ENCODE data around the gene COBL. TPM values are rescaled to one million over a fixed set of nuclear protein-coding genes. Genes with fewer than 3 reads are reported as not detected.

The COBL gene
- total RNA-seq, 1 donor from 2014 or later, result under 0.01 TPM

- DNase-seq (ENCODE audit: low read depth in 2 of 2), result no peak
Measured at GRCh38 chr7:51328351-51328801, 11.8 kb upstream of the COBL start.

- no peak for DNase-seq (ENCODE audit: low read depth in 2 of 2)
Measured at GRCh38 chr7:51327287-51327717, 10.7 kb upstream of the COBL start.

GRCh38 chr7:51326656-51327286, 10.2 kb upstream of the COBL start:
- DNase-seq (ENCODE audit: low read depth in 2 of 2), result no peak

- no peak for DNase-seq (ENCODE audit: low read depth in 2 of 2)
Measured at GRCh38 chr7:51325908-51326307, 9.3 kb upstream of the COBL start.

GRCh38 chr7:51325261-51325676, 8.7 kb upstream of the COBL start:
- DNase-seq (ENCODE audit: low read depth in 2 of 2), result no peak

- no peak for DNase-seq (ENCODE audit: low read depth in 2 of 2)
Measured at GRCh38 chr7:51324206-51324898, 7.7 kb upstream of the COBL start.

DNA sequence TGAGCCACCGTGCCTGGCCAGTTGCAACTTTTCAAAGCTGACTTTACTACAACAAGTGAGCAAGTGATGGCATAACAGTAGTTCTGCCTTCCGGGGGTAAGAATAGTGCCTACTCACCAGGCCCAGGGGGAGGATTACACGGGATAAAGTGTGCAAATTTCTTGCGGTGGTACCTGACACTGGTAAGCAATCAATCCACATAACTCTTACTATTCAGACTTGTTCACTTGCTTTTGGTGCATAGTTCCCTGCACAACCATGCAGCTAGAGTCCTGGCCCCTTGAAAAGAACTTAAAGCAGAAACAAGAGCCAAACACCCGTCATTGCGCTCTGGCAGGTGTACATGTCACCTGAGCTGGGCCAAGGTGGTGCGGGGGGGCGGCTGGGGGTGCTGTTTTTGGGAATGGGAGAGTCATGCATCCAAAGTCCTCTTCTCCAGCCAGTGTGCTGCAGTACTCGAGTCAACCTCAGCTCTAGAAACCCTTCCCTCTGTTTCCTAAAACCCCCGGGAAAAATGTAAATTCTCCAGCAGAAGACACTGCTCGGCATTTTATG, 5.4 kb upstream of the COBL start:
- no peak for DNase-seq (ENCODE audit: low read depth in 2 of 2)

GRCh38 chr7:51318886-51319579, 2.4 kb upstream of the COBL start:
- DNase-seq (ENCODE audit: low read depth in 2 of 2), result no peak

DNA sequence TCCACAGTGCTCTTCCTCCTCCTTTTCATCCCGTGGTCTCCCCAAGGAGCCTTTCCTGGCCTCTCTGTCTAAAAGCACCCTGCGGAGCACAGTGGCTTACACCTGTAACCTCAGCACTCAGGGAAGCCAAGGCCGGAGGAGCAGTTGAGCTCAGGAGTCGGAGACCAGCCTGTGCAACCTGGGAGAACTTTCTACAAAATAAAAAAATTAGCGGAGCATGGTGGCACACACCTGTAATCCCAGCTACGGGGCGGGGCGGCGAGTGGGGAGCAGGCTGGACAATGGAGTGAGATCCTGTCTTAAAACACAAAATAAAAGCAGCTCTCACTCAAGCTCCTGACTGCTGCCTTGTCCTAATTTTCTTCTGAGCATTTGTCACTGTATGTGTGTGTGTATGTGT, 1.4 kb upstream of the COBL start:
- DNase-seq (ENCODE audit: low read depth in 2 of 2), result no peak

DNA sequence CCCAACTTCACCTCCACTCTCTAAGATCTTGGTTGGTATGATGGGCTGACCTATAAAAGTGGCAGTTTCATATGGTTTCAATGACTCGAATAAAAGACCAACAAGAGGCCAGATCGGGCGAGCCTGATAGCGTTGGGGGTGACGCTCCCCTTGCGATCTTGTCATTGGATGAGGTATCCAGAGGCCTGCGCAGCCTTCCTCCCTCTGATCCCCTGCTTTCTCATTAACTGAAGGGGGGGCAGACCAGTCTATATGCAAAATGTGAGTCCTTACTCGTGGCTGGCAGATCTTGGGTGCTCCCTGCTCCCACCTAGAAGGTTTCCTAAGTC, 937 bp upstream of the COBL start:
- no peak for DNase-seq (ENCODE audit: low read depth in 2 of 2)

DNA sequence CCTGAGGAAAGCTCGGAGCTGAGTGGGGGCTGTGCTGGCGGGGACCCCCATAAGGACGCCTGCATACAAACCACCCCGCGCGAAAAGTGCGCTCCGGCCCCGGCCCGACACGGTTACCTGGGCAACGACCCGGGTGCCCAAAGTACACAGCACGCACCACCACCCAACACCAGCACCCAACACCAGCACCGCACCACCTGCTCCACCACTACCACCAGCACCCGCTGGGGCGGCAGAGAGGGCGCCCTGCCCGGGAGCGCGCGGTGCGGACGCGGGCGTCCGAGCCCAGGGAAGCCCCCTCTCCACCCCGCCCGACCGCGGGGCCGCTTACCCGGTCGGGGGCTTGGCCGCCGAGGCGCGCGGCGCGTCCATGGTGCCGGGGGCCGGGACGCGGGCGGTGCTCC, 345 bp downstream of the COBL start:
- no peak for DNase-seq (ENCODE audit: low read depth in 2 of 2)

GRCh38 chr7:51315393-51316261, 982 bp downstream of the COBL start:
- DNase-seq (ENCODE audit: low read depth in 2 of 2), result no peak

DNA sequence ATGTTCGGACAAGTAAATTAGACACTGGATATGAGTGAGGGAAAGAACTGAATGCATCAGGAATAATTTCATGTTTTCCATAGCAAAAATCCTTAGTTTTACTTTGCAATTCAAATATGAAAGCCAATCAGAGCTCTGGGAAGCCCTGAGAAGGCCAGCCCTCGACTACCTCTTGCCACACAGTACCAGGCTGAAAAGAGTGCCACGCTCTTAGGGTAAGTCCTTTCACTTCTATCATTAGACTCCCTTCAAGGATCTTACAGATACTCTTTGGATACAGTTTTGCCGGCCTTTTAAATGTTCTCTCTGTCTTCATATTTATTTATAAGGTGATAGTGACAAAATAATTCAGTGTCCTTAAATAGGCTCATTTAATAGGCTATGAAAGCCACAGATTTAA, 1.9 kb downstream of the COBL start:
- DNase-seq (ENCODE audit: low read depth in 2 of 2), result no peak

DNA sequence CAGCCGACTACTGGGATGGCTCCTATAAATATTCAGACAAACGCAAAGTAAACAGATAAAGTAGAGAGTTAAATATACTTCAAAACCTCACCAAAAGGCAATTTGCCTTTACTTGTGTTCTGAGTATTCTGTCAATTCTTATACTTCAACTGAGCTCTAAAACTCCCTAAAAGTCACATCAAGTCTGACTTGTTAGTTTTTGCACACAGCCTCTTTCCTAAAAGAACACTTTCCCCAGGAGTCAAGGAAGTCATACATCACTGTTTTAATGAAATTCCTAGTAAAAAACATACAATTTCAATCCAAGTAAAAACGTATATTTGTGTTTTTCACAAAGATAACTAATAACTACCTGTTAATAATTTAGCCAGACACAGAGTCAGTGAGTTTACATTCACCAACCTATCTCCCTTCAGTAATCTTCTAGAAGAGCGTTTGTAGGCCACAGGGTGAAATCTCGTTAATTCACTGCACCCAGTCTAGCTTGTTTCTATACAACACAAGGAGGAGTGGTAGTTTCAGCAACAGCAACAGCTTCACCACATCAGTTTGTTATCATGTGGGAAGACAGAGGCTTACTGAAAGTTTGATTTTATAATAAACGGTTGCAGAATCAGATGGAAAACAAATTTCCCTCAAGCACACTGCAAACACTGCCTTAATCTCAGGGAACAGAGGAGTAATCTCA, 2.7 kb downstream of the COBL start:
- DNase-seq (ENCODE audit: low read depth in 2 of 2), result no peak

DNA sequence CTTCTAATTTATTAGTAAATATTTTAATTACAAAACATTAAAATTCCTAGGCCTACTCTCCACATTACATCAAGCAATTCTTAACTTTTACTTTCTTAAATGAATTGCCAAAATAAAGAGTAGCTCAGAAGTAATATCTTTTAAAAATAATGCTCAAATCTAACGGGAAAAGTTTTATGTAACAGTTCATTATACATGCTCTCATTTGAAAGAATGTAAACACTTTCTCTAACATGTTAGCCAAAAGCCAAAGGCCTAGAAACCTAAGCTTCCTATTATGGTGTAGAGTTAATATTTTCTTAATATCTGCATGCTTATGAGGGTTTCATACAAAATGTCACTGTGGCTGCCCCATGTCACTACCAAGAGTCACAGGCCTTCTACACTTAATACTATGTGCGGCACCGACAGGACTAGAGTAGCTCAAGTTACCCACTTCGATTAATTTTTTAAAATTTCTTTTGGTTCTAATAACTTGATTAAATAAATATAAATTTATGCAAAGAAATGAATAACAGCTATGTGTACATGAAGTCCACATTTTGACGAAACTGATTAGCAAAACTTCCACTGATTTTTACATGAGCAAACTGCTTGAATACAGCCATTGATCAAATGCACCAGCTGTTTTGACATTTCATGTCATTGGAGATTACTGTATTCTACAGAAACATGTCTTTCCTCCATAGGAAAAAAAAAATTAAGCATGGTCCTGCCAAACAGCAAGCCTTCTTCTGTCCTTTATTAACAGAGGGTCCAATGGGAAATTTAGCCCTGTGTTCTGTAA, 3.5 kb downstream of the COBL start:
- no peak for DNase-seq (ENCODE audit: low read depth in 2 of 2)

GRCh38 chr7:51311166-51311565, 5.4 kb downstream of the COBL start:
- no peak for DNase-seq (ENCODE audit: low read depth in 2 of 2)

DNA sequence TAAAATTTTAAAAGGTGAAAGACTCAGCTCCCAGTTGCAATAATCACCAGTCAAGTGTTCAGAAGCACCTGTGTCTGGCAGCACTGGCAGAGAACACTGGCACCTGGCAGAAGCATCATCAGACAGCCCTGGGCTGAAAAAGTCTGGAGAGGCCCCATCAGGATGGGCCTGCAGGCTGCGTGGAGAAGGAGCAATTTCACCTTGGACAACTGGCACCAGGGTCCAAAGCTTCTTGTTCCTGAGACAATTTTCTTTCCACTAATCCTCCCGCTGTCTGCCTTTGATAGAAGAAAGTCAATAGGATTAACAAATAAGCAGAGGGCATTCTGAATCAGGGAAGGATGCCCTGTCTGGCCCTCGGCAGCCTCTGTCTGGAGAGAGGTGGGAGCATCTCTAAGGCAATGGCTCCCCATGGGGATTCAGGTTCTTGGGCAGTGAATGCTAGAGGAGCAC, 6.5 kb downstream of the COBL start:
- no peak for DNase-seq (ENCODE audit: low read depth in 2 of 2)

DNA sequence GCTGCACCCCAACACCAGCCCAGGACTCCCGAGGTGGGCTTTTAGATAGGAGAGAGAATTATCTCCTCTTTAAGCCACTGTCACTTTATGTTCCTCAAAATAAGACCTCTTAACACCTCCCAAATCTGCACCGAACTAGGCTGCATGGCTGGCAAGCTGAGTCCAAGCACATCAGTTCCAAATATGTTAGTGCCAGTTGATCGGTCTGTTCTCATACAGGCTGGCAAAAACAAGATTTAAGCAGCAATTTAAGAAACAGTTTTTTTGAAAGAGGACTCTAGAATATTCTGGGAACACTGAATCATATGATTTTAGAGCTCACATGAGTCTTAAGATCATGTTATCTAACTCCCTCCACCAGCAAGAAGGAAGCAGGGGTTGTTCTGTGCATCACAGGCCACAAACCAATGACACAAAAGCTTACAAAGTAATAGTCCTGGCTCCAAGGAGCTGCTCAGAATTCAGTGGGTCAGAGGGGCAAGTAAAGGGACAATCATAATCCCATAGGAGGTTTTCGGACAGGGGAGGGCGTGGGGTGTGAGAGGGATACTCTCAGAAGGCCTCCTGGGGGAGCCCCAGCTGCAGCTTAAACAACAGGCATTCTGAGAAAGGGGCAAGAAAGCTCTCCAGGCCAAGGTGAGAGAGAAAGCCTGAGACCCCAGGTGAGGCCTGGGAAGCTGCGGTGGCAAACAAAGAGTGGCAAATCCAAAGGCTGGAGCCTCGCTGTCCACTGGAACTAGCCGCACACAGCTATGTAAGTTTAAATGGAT, 7.1 kb downstream of the COBL start:
- DNase-seq (ENCODE audit: low read depth in 2 of 2), result no peak

GRCh38 chr7:51308696-51309095, 7.9 kb downstream of the COBL start:
- DNase-seq (ENCODE audit: low read depth in 2 of 2), result no peak

All from dermis microvascular lymphatic vessel endothelial cell (primary cell).